ENCODE measurements around the gene ZNF655. TPM values are rescaled to one million over a fixed set of nuclear protein-coding genes. Genes with fewer than 3 reads are reported as not detected.

The ZNF655 gene
- total and polyA plus RNA-seq, 2 of the 4 experiments (the other 2 are of a cell fraction), result 49.6 to 54.7 TPM

- CTCF ChIA-PET, result no interaction called here
- Histone ChIP-seq H3K36me3 (ENCODE audit: control insufficient read depth, insufficient read depth, low read length) (peaks cover 36% of the 10 kb centered on the region), H4K91ac (ENCODE audit: insufficient read depth, low read depth, low read length) (no peak overlapping the region), H3K9me3 (ENCODE audit: control insufficient read depth, insufficient read depth, low read length) (no peaks in the 10 kb centered on the region), H2AK9ac (replicated peaks; ENCODE audit: low read depth, low read length, poor library complexity) (no peak overlapping the region), H3K79me1 (ENCODE audit: low read depth in 1 of 2, low read length in 2 of 2) (peaks cover 18 to 42% of the 10 kb centered on the region in 2 experiments), H3K4me2 (ENCODE audit: low read depth, low read length) (no peak overlapping the region), H3K23ac (ENCODE audit: low read depth, low read length) (no peak overlapping the region), H3K27ac (ENCODE audit: insufficient read depth, low read length) (no peak overlapping the region), H2BK20ac (ENCODE audit: low read depth, low read length) (no peak overlapping the region), H3K14ac (replicated peaks; ENCODE audit: low read depth, low read length) (no peak overlapping the region), H2BK120ac (ENCODE audit: low read depth, low read length) (no peak overlapping the region), H4K8ac (ENCODE audit: low read depth in 2 of 2, low read length in 2 of 2) (no peak overlapping the region), H3K9me1 (ENCODE audit: insufficient read depth, low read length) (peaks cover 10% of the 10 kb centered on the region; the same call in 1 of the 2 replicates), H3K4me1 (ENCODE audit: control insufficient read depth, insufficient read depth, low read length) (peaks cover 2% of the 10 kb centered on the region; the same call in 1 of the 2 replicates), H3K4me3 (ENCODE audit: insufficient read depth, low read depth, low read length) (no peak overlapping the region), H2AFZ (replicated peaks; ENCODE audit: low read length, poor library complexity) (no peak overlapping the region), H2BK5ac (ENCODE audit: low read depth, low read length, poor library complexity, severe bottlenecking) (no peak overlapping the region), H3K27me3 (ENCODE audit: control insufficient read depth, insufficient read depth, low read length) (no peaks in the 10 kb centered on the region), H4K5ac (ENCODE audit: low read depth, low read length) (no peak overlapping the region), H3K4ac (ENCODE audit: low read depth, low read length) (no peak overlapping the region), H3K56ac (ENCODE audit: extremely low read depth, insufficient read depth, low read length) (no peak overlapping the region), H3K9ac (ENCODE audit: low read depth, low read length) (no peak overlapping the region), H2AK5ac (ENCODE audit: low read depth, low read length) (no peak overlapping the region), H2BK15ac (ENCODE audit: low read depth, low read length) (no peak overlapping the region), H3K18ac (ENCODE audit: low read depth, low read length) (no peak overlapping the region), H4K20me1 (ENCODE audit: insufficient read depth, low read length) (no peaks in the 10 kb centered on the region)
- no CpG with 5 or more reads among the region's 1 CpG for WGBS, 2 experiments (ENCODE audit: extremely low coverage in 2 of 2, insufficient read length in 1 of 2)
- no peak for TF ChIP-seq MXI1 (IDR thresholded peaks at IDR 0.05; ENCODE audit: borderline replicate concordance, low read depth, low read length)
- no peak for TF ChIP-seq RAD21 (IDR thresholded peaks at IDR 0.05; ENCODE audit: low read length)
- peak; percentile 38 for TF ChIP-seq CEBPB (IDR thresholded peaks at IDR 0.05; ENCODE audit: low read depth, low read length)
- no peak for TF ChIP-seq MAFK (IDR thresholded peaks at IDR 0.05; ENCODE audit: low read depth, low read length)
- dilution Hi-C loops (cut with HindIII; ENCODE audit: low sequenced_read_pairs, unreplicated experiment), result no loop called here
- ATAC-seq (ENCODE audit: low read depth) (peak; percentile 27), DNase-seq (peak; percentile 68)
- POLR2A ChIA-PET (ENCODE audit: unreplicated experiment), result no interaction called here
- intact Hi-C loops (cut with micrococcal nuclease), result no loop called here
- in situ Hi-C loops (cut with MboI; ENCODE audit: low sequenced_read_pairs), result no loop called here
- no TSS peak for BruUV-seq (replicated peaks)
Observed at GRCh38 chr7:99514050-99514449, 44.4 kb upstream of the ZNF655 start.

Measured in IMR-90 (cell line).